Sigmoid colon (tissue), 4 donors: ENCODE results near the gene IGSF21.

Experiments
- EP300 ChIP-seq, 4 donors: sonication (generic); formaldehyde crosslinking; IDR thresholded peaks; one replicate each; pipeline ENCODE4 v1.6.1; 2017; ENCODE audit warnings: antibody characterized with exemption in 4 of 4
- POLR2A ChIP-seq, 2 donors: fragments of 450-650 bp; IDR thresholded peaks; one replicate each; pipeline ENCODE4 v1.6.1; 2016; ENCODE audit warnings: antibody characterized with exemption in 2 of 2, mild to moderate bottlenecking in 2 of 2, moderate library complexity in 2 of 2
- POLR2AphosphoS5 ChIP-seq, 4 donors: sonication (generic); formaldehyde crosslinking; IDR thresholded peaks; one replicate each; pipeline ENCODE4 v1.6.1; 2017; ENCODE audit warnings: antibody characterized with exemption in 4 of 4
- TF ChIP-seq, protein P1 (sequence below), 4 experiments: fragments of 450-650 bp in 3 of 4; fragments of 200-600 bp in 1 of 4; IDR thresholded peaks; one replicate each; pipeline ENCODE4 v1.5.1; 2016 to 2019; ENCODE audit warnings: antibody characterized with exemption in 4 of 4, mild to moderate bottlenecking in 3 of 4, moderate library complexity in 2 of 4

DNA sequence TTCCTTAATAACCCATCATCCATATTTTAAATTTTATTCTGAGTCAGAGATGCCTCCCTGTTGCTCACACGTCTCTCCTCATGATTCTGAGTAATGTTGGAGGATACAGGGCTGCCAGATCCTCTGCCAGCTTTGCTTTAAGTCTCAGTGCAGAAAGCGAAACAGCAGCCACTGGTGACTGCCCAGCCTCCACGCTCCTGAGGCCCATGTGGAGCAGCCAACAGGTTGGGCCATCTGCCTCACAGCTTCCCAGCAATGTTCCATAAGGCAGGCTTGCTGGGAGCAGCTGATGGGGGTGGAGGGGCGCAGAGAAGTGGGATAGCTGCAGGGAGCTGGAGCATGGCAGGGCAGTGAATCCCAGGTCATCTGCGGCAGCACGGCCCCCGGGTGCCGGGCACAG lies 104.2 kb downstream of the IGSF21 start:
- TF ChIP-seq, protein P1, sequence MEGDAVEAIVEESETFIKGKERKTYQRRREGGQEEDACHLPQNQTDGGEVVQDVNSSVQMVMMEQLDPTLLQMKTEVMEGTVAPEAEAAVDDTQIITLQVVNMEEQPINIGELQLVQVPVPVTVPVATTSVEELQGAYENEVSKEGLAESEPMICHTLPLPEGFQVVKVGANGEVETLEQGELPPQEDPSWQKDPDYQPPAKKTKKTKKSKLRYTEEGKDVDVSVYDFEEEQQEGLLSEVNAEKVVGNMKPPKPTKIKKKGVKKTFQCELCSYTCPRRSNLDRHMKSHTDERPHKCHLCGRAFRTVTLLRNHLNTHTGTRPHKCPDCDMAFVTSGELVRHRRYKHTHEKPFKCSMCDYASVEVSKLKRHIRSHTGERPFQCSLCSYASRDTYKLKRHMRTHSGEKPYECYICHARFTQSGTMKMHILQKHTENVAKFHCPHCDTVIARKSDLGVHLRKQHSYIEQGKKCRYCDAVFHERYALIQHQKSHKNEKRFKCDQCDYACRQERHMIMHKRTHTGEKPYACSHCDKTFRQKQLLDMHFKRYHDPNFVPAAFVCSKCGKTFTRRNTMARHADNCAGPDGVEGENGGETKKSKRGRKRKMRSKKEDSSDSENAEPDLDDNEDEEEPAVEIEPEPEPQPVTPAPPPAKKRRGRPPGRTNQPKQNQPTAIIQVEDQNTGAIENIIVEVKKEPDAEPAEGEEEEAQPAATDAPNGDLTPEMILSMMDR (IDR thresholded peaks at IDR 0.05): no peak
- TF ChIP-seq POLR2A (IDR thresholded peaks at IDR 0.05): no peak
- TF ChIP-seq EP300 (IDR thresholded peaks at IDR 0.05): no peak
- TF ChIP-seq POLR2AphosphoS5 (IDR thresholded peaks at IDR 0.05): peak in 1 of 4 donors; percentile 45
